ENCODE measurements around the gene ERICH2.

DNA sequence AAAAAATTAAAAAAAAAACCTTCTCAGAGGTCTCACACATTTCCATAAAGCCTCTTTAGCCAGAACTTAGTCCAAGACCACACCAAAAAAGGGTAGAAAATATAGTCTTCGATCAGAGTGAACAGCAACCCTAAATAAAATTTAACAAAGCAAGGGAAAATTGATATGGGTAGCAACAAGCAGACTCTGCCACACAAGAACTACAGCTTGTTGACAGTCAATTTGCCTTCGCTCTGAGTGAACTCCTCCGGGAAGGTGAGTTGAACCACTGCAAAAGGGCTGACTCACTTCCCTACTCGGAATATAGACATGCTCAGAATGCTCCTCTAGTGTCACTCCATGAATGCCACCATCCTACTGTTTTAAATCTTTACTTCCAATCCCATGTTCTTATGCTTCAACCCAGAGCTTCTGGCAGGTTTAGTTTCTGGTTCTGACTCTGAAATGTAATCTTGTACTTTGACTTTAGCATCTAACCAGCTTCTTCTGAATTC is 70.6 kb downstream of the ERICH2 start:
- TF ChIP-seq, protein P1, sequence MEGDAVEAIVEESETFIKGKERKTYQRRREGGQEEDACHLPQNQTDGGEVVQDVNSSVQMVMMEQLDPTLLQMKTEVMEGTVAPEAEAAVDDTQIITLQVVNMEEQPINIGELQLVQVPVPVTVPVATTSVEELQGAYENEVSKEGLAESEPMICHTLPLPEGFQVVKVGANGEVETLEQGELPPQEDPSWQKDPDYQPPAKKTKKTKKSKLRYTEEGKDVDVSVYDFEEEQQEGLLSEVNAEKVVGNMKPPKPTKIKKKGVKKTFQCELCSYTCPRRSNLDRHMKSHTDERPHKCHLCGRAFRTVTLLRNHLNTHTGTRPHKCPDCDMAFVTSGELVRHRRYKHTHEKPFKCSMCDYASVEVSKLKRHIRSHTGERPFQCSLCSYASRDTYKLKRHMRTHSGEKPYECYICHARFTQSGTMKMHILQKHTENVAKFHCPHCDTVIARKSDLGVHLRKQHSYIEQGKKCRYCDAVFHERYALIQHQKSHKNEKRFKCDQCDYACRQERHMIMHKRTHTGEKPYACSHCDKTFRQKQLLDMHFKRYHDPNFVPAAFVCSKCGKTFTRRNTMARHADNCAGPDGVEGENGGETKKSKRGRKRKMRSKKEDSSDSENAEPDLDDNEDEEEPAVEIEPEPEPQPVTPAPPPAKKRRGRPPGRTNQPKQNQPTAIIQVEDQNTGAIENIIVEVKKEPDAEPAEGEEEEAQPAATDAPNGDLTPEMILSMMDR (IDR thresholded peaks at IDR 0.05; ENCODE audit: low read length), result no peak
- TF ChIP-seq EZH2 (IDR thresholded peaks at IDR 0.05; ENCODE audit: borderline replicate concordance, low read length), result no peak
